OCI-LY1 (cell line): ENCODE measurements around the gene SLC39A6.

Experiments used
- CTCF ChIP-seq: fragments of 200-600 bp; sonication (generic), shearing (Covaris generic); IDR thresholded peaks from 2 replicates; pipeline ENCODE4 v1.5.1; 2017; ENCODE audit warnings: mild to moderate bottlenecking, antibody characterized with exemption, low read length, moderate library complexity, mixed read lengths
- EZH2 ChIP-seq: fragments of 200-600 bp; sonication (generic), shearing (Covaris generic); IDR thresholded peaks from 2 replicates; pipeline ENCODE4 v1.8.0; 2017; ENCODE audit warnings: borderline replicate concordance, mixed run types, mild to moderate bottlenecking, antibody characterized with exemption, low read length, moderate library complexity, mixed read lengths

- TF ChIP-seq CTCF: no peak
- TF ChIP-seq EZH2: no peak
Measured at GRCh38 chr18:36058674-36059073, 70.5 kb downstream of the SLC39A6 start.
